HG03175 (cell line): ENCODE measurements around the gene ROCK2.
"Not testable (repeated sequence)": the region's sequence is repeated elsewhere in the genome, so short reads cannot be mapped to it uniquely, and the experiment has no call there.

Experiments
- ATAC-seq: cut with Tn5 transposase; IDR thresholded peaks from one replicate; pipeline ENCODE4 v1.9.1; 2021; ENCODE audit warnings: mild to moderate bottlenecking, moderate library complexity; ENCODE audit not compliant: unreplicated experiment

Gene ROCK2

GRCh38 chr2:11241412-11242203, 102.8 kb downstream of the ROCK2 start:
- ATAC-seq: no peak

GRCh38 chr2:11239666-11240462, 104.6 kb downstream of the ROCK2 start:
- no peak for ATAC-seq

GRCh38 chr2:11239147-11239546, 105.3 kb downstream of the ROCK2 start:
- ATAC-seq: no peak

GRCh38 chr2:11237122-11237521, 107.3 kb downstream of the ROCK2 start:
- ATAC-seq: no peak

GRCh38 chr2:11236335-11236734, 108.1 kb downstream of the ROCK2 start:
- no peak for ATAC-seq

- ATAC-seq: no peak
Observed at GRCh38 chr2:11235583-11235982, 108.9 kb downstream of the ROCK2 start.

GRCh38 chr2:11234309-11234708, 110.1 kb downstream of the ROCK2 start:
- ATAC-seq: no peak

GRCh38 chr2:11231193-11231592, 113.2 kb downstream of the ROCK2 start:
- ATAC-seq: not testable (repeated sequence)

GRCh38 chr2:11228692-11229091, 115.7 kb downstream of the ROCK2 start:
- no peak for ATAC-seq

GRCh38 chr2:11227595-11227994, 116.8 kb downstream of the ROCK2 start:
- ATAC-seq: no peak

GRCh38 chr2:11224887-11225286, 119.5 kb downstream of the ROCK2 start:
- no peak for ATAC-seq

GRCh38 chr2:11222845-11223244, 121.6 kb downstream of the ROCK2 start:
- no peak for ATAC-seq

- ATAC-seq: no peak
Observed at GRCh38 chr2:11220445-11220844, 124.0 kb downstream of the ROCK2 start.

GRCh38 chr2:11215407-11215806, 129.0 kb downstream of the ROCK2 start:
- no peak for ATAC-seq

- no peak for ATAC-seq
Observed at GRCh38 chr2:11214770-11215169, 129.7 kb downstream of the ROCK2 start.

GRCh38 chr2:11213975-11214374, 130.5 kb downstream of the ROCK2 start:
- ATAC-seq: no peak

- no peak for ATAC-seq
Observed at GRCh38 chr2:11213090-11213638, 131.3 kb downstream of the ROCK2 start.

GRCh38 chr2:11212645-11213044, 131.8 kb downstream of the ROCK2 start:
- no peak for ATAC-seq

- no peak for ATAC-seq
Observed at GRCh38 chr2:11208083-11208482, 136.4 kb downstream of the ROCK2 start.

GRCh38 chr2:11203480-11203879, 141.0 kb downstream of the ROCK2 start:
- ATAC-seq: peak; percentile 51

GRCh38 chr2:11201969-11202368, 142.5 kb downstream of the ROCK2 start:
- ATAC-seq: no peak

- no peak for ATAC-seq
Observed at GRCh38 chr2:11200651-11201050, 143.8 kb downstream of the ROCK2 start.
